HepG2 (cell line): ENCODE results near the gene TMEM125.

Source experiments
- ARNT ChIP-seq: fragments of 450-650 bp; IDR thresholded peaks from 2 replicates; pipeline ENCODE4 v1.6.1; 2017
- FOXJ3 ChIP-seq: sonication (generic); formaldehyde crosslinking; IDR thresholded peaks from 2 replicates; pipeline ENCODE4 v1.4.0; 2020; ENCODE audit warnings: missing genetic modification reagents, mild to moderate bottlenecking, borderline replicate concordance
- KDM2A ChIP-seq: sonication (generic); formaldehyde crosslinking; IDR thresholded peaks from 2 replicates; pipeline ENCODE4 v1.4.0; 2020; ENCODE audit warnings: low read depth, missing genetic modification reagents, borderline replicate concordance
- ZNF207 ChIP-seq: fragments of 450-650 bp; IDR thresholded peaks from 2 replicates; pipeline ENCODE4 v1.6.1; 2016; ENCODE audit warnings: antibody characterized with exemption, borderline replicate concordance
- ZNF292 ChIP-seq: sonication (generic); formaldehyde crosslinking; IDR thresholded peaks from 2 replicates; pipeline ENCODE4 v1.8.1; 2022; ENCODE audit warnings: mild to moderate bottlenecking, low read depth, missing genetic modification reagents, borderline replicate concordance
- ZNF326 ChIP-seq: sonication (generic); formaldehyde crosslinking; IDR thresholded peaks from 2 replicates; pipeline ENCODE4 v1.4.0; 2020; ENCODE audit warnings: missing genetic modification reagents, borderline replicate concordance

DNA sequence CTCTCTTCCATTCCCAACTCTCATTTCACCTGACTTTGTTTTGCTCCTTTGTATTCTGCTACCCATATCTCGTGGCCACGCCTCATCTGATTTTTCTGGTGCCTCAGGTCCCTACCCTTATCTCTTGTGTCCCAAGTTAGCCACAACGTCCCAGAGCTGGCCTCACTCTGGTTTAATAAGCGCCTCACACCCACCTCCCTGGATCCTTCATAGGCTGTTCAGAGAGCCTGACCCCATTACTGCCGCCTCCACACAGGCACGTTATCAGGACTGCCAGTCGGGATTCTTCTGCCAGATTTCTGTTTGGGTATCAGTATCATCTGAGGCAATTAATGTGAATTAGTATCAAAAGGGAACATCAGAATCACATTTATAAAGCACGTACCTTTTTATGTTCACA, 34.7 kb upstream of the TMEM125 start:
- TF ChIP-seq ZNF207 (no peak), KDM2A (CRISPR knock-in tag) (no peak), FOXJ3 (CRISPR knock-in tag) (no peak), ZNF292 (CRISPR knock-in tag) (no peak), ZNF326 (CRISPR knock-in tag) (no peak), ARNT (no peak)
